OCI-M2 (cell line): ENCODE measurements around the gene HPCAL4.

Source experiments
- DNase-seq: peaks from one replicate; lab custom pipeline; 2025; ENCODE audit not compliant: unreplicated experiment; lab: John Stamatoyannopoulos, UW

Gene HPCAL4

GRCh38 chr1:39631361-39632322 lies 59.6 kb downstream of the HPCAL4 start:
- DNase-seq, result no peak

- no peak for DNase-seq
Measured at GRCh38 chr1:39628807-39629350, 62.4 kb downstream of the HPCAL4 start.
